ENCODE measurements around the gene MYEOV. TPM values are rescaled to one million over a fixed set of nuclear protein-coding genes. Genes with fewer than 3 reads are reported as not detected.

The MYEOV gene
- total and polyA plus RNA-seq, 9 of the 15 experiments (the other 6 are each of a cell fraction or from before 2014, with no cell fraction given), result 10.2 to 133 (median 32.2) TPM

DNA sequence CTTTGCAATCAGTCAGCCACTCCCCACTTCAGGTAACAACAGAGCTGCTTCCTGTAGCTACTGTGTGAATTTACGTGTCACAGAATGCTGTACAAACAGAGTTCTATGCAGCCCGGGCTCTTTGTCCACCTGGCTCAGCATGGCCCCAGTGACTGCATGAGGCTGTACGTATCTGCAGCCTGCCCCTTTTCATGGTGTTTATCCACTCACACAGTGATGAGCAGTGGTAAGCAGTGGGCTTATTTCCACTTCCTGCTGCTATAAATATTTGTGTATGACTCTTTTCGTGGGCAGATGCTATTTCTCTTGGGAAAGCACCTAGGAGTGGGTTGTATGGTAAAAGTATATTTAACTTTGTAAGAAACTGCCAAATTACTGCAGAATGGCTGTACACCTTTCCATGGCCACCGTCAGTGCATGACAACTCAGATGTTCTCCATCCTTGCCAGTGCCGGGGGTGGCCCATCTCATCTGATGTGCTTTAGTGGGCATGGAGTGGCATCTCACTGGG, 43.3 kb downstream of the MYEOV start (continued):
- no peak for TF ChIP-seq EP400 (IDR thresholded peaks at IDR 0.05)

DNA sequence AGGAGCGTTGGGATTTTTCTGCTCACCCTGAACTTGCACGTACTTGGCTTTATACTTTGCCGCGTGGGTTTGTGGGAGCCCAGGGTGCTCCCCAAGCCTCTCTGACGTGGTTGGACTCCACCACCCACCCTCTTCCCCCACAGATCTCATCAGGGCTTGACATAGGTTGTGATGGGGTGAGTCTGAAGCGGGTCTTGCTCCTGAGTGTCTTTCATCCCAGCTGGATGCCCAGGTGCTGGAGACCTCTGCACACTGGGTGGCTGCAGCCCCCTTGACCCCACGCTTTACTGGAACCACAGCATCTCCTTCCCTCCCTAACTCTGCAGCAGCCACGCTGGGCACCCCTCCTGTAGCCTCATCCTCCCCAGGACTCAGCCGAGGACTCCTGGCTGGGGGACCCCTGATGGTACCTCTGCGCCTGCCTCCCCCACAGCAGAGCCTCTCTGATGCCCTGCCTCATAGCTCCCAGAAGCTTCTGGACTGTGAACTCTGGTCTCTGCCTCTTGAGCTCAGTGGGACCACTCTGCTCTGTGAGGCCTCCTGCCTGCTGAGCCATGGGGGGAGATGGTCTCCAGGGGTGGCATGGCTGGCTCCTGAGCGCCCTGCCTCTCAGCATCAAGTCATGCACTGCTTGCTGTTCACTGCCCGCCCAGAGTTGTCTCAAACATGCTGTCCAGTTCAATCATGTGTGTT, 45.2 kb downstream of the MYEOV start:
- POLR2A ChIA-PET, result no interaction called here
- H3K4me1 ChIP-seq (replicated peaks in 1 of 2; ENCODE audit: control insufficient read depth in 2 of 2, insufficient read depth in 2 of 2, low read length in 2 of 2), result peaks cover 0 to 16% of the 10 kb centered on the region in 2 experiments; a peak in 4 of 5 replicates
- intact Hi-C loops (cut with micrococcal nuclease), result no loop called here
- ATAC-seq, result no peak
- no peaks in the 10 kb centered on the region for H3K27me3 ChIP-seq (ENCODE audit: control insufficient read depth in 2 of 2, insufficient read depth in 2 of 2, low read length in 2 of 2)
- no peak overlapping the region for H3K4me3 ChIP-seq
- DNase-seq (ENCODE audit: extremely low read depth in 1 of 4, low spot score in 3 of 4), result no peak
- H3K79me2 ChIP-seq (ENCODE audit: control insufficient read depth, insufficient read depth, low read length), result peaks cover 18% of the 10 kb centered on the region; the same call in 2 of the 3 replicates
- H3K4me2 ChIP-seq (ENCODE audit: insufficient read depth, low read length), result no peak overlapping the region
- in situ Hi-C loops (cut with MboI), result no loop called here
- CTCF ChIA-PET (ENCODE audit: low intra/inter-chr PET ratio), result no interaction called here
- no peak overlapping the region for H3K9ac ChIP-seq (ENCODE audit: insufficient read depth in 1 of 2, low read depth in 2 of 2, low read length in 2 of 2)
- H4K20me1 ChIP-seq (replicated peaks; ENCODE audit: control insufficient read depth, insufficient read depth, low read length), result 0 out of 2 replicates have a peak, but pooled peaks cover 6% of the 10 kb centered on the region
- H2AFZ ChIP-seq (ENCODE audit: low read depth, low read length), result no peak overlapping the region
- TF ChIP-seq ZNF124 (CRISPR knock-in tag; IDR thresholded peaks at IDR 0.05) (0 out of 2 replicates have a peak, but pooled peaks have one; percentile 28), RBM22 (IDR thresholded peaks at IDR 0.05; ENCODE audit: low read depth, low read length, poor library complexity, severe bottlenecking) (no peak), TFAP4 (CRISPR knock-in tag; IDR thresholded peaks at IDR 0.05; ENCODE audit: borderline replicate concordance) (no peak), MAZ (CRISPR knock-in tag; conservative IDR thresholded peaks at IDR 0.05 in 1 of 2, IDR thresholded peaks at IDR 0.05 in 1 of 2) (no peak)
- peaks cover 6% of the 10 kb centered on the region for H3K9me1 ChIP-seq (ENCODE audit: control insufficient read depth, insufficient read depth, low read length)
- no TSS peak for BruUV-seq (replicated peaks)
- H3K27ac ChIP-seq (ENCODE audit: extremely low read depth, low read depth, low read length), result no peak overlapping the region
- no peaks in the 10 kb centered on the region; the same call in 1 of the 2 replicates for H3K9me3 ChIP-seq (replicated peaks; ENCODE audit: control insufficient read depth, insufficient read depth, low read depth, low read length)
- H3K36me3 ChIP-seq (ENCODE audit: control insufficient read depth, insufficient read depth, low read length), result peaks cover 8% of the 10 kb centered on the region; the same call in 2 of the 3 replicates
- FAIRE-seq, result no peak
- WGBS (ENCODE audit: insufficient coverage, low coverage, missing lambda C conversion rate), result 65% methylated on average over 12 of the region's 12 CpGs

All from K562 (cell line).